OCI-LY7 (cell line): ENCODE measurements around the gene B3GNT5.

ENCODE experiments used
- EZH2phosphoT487 ChIP-seq: fragments of 200-600 bp; sonication (generic); IDR thresholded peaks from 2 replicates; pipeline ENCODE4 v1.6.1; 2018; ENCODE audit warnings: low read depth, borderline replicate concordance, mild to moderate bottlenecking, mixed run types, antibody characterized with exemption, low read length, moderate library complexity, mixed read lengths
- TF ChIP-seq, protein P1 (sequence below): fragments of 200-600 bp; sonication (generic); conservative IDR thresholded peaks from 2 replicates; pipeline ENCODE4 v1.5.1; 2014; ENCODE audit warnings: mild to moderate bottlenecking, antibody characterized with exemption, low read length, moderate library complexity, mixed read lengths

DNA sequence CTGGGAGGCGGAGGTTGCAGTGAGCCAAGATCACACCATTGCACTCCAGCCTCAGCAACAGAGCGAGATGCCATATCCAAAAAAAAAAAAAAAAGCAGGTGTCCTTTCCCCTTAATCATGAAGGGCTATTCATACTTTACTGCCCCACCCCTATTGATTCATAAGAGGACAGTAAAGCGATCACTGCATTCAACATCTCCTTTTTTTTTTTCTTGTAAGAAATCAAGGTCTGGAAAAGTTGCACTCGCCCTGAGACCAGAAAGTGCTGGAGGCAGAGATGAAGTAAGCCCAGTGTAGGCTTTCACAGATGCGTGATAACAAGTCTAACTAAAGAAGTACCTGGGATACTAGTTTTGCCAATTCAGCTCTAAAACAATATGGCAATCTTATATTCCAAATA is 24.2 kb downstream of the B3GNT5 start:
- TF ChIP-seq, protein P1, sequence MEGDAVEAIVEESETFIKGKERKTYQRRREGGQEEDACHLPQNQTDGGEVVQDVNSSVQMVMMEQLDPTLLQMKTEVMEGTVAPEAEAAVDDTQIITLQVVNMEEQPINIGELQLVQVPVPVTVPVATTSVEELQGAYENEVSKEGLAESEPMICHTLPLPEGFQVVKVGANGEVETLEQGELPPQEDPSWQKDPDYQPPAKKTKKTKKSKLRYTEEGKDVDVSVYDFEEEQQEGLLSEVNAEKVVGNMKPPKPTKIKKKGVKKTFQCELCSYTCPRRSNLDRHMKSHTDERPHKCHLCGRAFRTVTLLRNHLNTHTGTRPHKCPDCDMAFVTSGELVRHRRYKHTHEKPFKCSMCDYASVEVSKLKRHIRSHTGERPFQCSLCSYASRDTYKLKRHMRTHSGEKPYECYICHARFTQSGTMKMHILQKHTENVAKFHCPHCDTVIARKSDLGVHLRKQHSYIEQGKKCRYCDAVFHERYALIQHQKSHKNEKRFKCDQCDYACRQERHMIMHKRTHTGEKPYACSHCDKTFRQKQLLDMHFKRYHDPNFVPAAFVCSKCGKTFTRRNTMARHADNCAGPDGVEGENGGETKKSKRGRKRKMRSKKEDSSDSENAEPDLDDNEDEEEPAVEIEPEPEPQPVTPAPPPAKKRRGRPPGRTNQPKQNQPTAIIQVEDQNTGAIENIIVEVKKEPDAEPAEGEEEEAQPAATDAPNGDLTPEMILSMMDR = no peak
- TF ChIP-seq EZH2phosphoT487 = no peak
